ENCODE data around the gene OCA2. TPM values are rescaled to one million over a fixed set of nuclear protein-coding genes. Genes with fewer than 3 reads are reported as not detected.
A peak's percentile ranks its signal among the peaks of the same experiment; 100 is the strongest.

OCA2 gene
- total RNA-seq, 6 donors from 2014 or later, result 0.83 to 6.0 (median 2.0) TPM

DNA sequence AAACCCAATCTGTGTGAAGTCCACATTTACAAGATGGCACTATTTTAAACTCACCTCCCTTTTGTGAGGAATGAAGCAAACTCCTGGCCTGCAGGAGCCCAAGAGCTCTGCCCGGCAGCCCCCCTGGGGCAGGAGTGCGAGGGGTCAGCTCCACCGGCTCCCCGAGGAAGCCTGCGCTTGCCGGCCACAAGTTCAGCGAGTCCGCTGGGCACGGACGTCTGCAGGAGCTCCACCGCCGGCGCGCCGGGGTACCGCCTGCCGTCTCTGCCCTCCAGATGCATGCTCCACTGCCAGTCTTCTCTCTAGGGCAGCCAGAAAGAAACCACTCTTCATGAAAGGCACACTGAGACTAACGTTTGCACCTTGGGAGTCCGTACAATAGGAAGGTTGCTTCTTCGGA, 17.5 kb downstream of the OCA2 start:
- Histone ChIP-seq H3K36me3 (no peaks in the 10 kb centered on the region), H3K27ac (no peak overlapping the region), H3K4me3 (no peak overlapping the region), H3K9me3 (no peaks in the 10 kb centered on the region), H3K27me3 (no peaks in the 10 kb centered on the region), H3K4me1 (no peaks in the 10 kb centered on the region)
- ATAC-seq (ENCODE audit: low FRiP score in 2 of 2) (no peak), DNase-seq (peak in 1 of 2 donors; percentile 81)
- WGBS, 2 donors, result 94 to 98% methylated on average over 3 to 20 of the region's 20 CpGs
- TF ChIP-seq, protein P1, sequence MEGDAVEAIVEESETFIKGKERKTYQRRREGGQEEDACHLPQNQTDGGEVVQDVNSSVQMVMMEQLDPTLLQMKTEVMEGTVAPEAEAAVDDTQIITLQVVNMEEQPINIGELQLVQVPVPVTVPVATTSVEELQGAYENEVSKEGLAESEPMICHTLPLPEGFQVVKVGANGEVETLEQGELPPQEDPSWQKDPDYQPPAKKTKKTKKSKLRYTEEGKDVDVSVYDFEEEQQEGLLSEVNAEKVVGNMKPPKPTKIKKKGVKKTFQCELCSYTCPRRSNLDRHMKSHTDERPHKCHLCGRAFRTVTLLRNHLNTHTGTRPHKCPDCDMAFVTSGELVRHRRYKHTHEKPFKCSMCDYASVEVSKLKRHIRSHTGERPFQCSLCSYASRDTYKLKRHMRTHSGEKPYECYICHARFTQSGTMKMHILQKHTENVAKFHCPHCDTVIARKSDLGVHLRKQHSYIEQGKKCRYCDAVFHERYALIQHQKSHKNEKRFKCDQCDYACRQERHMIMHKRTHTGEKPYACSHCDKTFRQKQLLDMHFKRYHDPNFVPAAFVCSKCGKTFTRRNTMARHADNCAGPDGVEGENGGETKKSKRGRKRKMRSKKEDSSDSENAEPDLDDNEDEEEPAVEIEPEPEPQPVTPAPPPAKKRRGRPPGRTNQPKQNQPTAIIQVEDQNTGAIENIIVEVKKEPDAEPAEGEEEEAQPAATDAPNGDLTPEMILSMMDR (IDR thresholded peaks at IDR 0.05), result no peak
- TF ChIP-seq POLR2AphosphoS5 (IDR thresholded peaks at IDR 0.05), result no peak

DNA sequence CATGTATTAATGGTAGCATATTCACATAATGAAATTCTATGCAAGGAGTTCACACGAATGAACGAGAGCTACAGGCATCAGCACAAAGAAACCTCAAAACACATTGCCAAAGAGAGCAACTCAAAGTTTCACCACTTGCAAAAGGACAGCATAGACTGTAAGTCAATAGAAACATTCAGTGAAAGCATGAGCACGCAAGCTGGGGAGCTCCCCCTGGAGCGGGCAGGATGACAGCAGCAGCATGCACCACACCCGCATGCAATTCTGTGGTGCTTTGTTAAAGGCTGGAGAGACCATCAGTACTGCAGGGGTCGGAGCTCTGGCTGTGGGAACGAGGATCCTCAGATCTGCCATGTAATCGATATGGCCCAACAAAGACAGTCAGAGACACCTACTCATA, 18.7 kb downstream of the OCA2 start:
- Histone ChIP-seq H3K9me3 (no peaks in the 10 kb centered on the region), H3K36me3 (no peaks in the 10 kb centered on the region), H3K27ac (no peak overlapping the region), H3K4me3 (no peak overlapping the region), H3K4me1 (no peaks in the 10 kb centered on the region), H3K27me3 (no peaks in the 10 kb centered on the region)
- TF ChIP-seq, protein P1 (IDR thresholded peaks at IDR 0.05), result no peak
- TF ChIP-seq POLR2AphosphoS5 (IDR thresholded peaks at IDR 0.05), result no peak
- no peak for TF ChIP-seq POLR2A (IDR thresholded peaks at IDR 0.05)
- TF ChIP-seq EP300 (IDR thresholded peaks at IDR 0.05), result no peak
- no peak for ATAC-seq (ENCODE audit: low FRiP score in 2 of 2)
- DNase-seq, result no peak
- WGBS, 2 donors, result 57 to 76% methylated on average over 8 of the region's 8 CpGs

DNA sequence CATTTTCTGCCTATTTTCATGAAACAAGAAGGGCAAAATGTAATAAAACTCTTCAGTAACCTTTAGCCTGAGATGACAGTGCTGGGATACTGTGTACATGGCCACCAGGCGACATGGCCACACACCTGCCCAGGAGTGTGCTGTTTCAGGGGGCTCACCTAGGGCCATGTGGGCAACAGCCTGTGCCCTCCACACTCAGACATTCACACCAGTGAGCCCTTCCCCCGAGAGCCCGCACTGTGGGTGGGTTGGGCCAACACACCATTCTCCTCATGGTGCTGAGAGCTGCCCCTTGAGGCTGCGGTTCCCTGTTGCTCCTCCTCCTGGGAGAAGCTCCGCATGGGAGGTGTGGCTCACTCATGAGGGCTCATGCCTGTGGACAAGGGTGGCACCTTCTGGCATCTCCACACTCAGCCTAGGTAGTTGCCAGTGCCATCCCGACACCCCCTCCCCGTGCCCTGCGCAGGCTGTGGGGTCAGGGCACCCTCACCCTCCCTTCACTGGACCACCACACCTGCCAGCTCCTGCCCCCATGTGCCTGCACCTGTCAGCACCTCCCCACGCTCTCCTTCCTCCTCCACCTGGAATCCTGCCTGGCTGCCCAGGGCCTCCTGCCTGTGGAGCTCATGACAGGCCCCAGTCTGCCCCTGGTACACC, 19.7 kb downstream of the OCA2 start:
- ATAC-seq (ENCODE audit: low FRiP score in 2 of 2) (peak in 1 of 2 donors; percentile 51), DNase-seq (peak in 1 of 2 donors; percentile 49)
- Histone ChIP-seq H3K36me3 (no peaks in the 10 kb centered on the region), H3K9me3 (no peaks in the 10 kb centered on the region), H3K27ac (no peak overlapping the region), H3K4me3 (no peak overlapping the region), H3K4me1 (no peaks in the 10 kb centered on the region), H3K27me3 (no peaks in the 10 kb centered on the region)
- no peak for TF ChIP-seq EP300 (IDR thresholded peaks at IDR 0.05)
- no peak for TF ChIP-seq POLR2AphosphoS5 (IDR thresholded peaks at IDR 0.05)
- 85 to 90% methylated on average over 7 to 9 of the region's 9 CpGs for WGBS, 2 donors

DNA sequence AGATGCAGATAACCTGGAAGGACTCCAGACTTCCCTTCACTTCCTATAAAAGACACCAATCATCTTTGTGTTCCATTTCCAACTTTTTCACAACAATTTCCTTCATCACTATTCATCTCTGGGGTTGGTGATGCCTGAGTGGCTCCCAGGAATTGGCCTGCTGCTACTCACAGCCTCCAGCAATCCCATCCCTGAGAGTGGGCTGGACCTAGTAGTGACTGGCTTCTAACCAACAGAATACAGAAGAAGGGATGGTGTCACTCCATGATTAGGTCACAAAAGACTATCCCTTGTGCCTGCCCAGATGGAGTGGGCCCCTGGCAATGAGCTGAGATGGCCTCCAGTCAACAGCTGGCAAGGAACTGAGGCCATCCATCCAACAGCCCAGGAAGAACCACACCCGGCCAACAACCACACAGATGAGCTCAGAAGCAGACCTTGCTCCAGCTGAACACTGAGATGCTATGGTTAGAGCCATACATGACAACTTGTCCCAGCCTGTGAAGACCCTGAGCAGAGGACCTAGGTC, 20.9 kb downstream of the OCA2 start:
- no peak for ATAC-seq (ENCODE audit: low FRiP score in 2 of 2)
- no peaks in the 10 kb centered on the region for H3K27me3 ChIP-seq
- H3K4me1 ChIP-seq, result no peaks in the 10 kb centered on the region
- H3K27ac ChIP-seq, result no peak overlapping the region
- H3K4me3 ChIP-seq, result no peak overlapping the region
- 88% methylated on average over 1 of the region's 1 CpG; no CpG with 5 or more reads in 1 of the 2 donors for WGBS, 2 donors
- no peaks in the 10 kb centered on the region for H3K9me3 ChIP-seq
- DNase-seq, result no peak
- no peak for TF ChIP-seq POLR2A (IDR thresholded peaks at IDR 0.05)
- no peak for TF ChIP-seq EP300 (IDR thresholded peaks at IDR 0.05)
- TF ChIP-seq, protein P1 (IDR thresholded peaks at IDR 0.05), result no peak
- no peak for TF ChIP-seq POLR2AphosphoS5 (IDR thresholded peaks at IDR 0.05)
- H3K36me3 ChIP-seq, result no peaks in the 10 kb centered on the region

DNA sequence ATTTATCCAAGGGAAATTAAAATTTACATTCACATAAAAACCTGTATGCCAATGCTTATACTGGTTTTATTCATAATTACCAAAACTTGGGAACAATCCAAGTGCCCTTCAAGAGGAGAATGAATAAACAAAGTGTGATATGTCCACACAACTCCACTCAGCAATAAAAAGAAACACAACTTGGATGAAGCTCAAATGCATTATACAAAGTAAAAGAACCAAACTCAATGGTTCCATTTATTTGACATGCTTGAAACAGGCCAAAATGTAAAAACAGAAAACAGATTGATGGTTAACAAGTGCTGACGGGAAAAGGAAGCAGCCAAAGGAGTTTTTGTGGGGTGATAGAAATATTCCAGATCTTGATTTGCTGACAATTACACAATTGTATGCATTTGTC, 23.5 kb downstream of the OCA2 start:
- TF ChIP-seq, protein P1 (IDR thresholded peaks at IDR 0.05), result no peak
- TF ChIP-seq EP300 (IDR thresholded peaks at IDR 0.05), result no peak
- TF ChIP-seq POLR2A (IDR thresholded peaks at IDR 0.05), result no peak
- TF ChIP-seq POLR2AphosphoS5 (IDR thresholded peaks at IDR 0.05), result no peak
- Histone ChIP-seq H3K27me3 (no peaks in the 10 kb centered on the region), H3K9me3 (no peaks in the 10 kb centered on the region), H3K4me3 (no peak overlapping the region), H3K4me1 (no peaks in the 10 kb centered on the region), H3K27ac (no peak overlapping the region), H3K36me3 (no peaks in the 10 kb centered on the region)
- ATAC-seq (ENCODE audit: low FRiP score in 2 of 2), result no peak
- DNase-seq, result no peak
- WGBS, 2 donors, result 36 to 43% methylated on average over 1 of the region's 1 CpG
